Ishikawa (cell line): ENCODE results near the gene CNGA4.

Experiments
- CEBPB ChIP-seq: IDR thresholded peaks from 2 replicates; pipeline ENCODE4 v1.6.1; 2012
- RAD21 ChIP-seq: IDR thresholded peaks from 2 replicates; pipeline ENCODE4 v1.6.1; 2012; ENCODE audit warnings: low read depth
- TF ChIP-seq, protein P1 (sequence below): IDR thresholded peaks from 2 replicates; pipeline ENCODE4 v1.6.1; 2012; ENCODE audit warnings: low read depth, mild to moderate bottlenecking

DNA sequence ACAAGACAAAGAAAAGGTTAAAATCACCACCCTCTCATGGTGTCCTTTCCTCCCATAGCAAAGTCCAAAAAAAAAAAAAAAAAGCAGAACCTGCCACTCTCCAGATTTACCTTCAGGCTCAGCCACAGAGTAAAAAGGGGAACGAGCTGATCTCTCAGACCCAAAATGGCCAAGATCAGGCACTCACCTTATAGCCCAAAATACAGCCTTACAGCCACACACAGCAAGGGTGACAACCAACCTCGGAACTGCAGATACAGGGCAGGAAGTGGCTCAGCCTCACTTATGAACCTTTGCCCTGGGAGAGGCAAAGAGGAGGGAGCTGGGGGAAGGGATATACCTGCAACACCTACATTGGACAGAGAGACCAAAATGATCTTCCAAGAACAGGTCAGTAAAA is 9.0 kb upstream of the CNGA4 start:
- no peak for TF ChIP-seq RAD21
- TF ChIP-seq, protein P1, sequence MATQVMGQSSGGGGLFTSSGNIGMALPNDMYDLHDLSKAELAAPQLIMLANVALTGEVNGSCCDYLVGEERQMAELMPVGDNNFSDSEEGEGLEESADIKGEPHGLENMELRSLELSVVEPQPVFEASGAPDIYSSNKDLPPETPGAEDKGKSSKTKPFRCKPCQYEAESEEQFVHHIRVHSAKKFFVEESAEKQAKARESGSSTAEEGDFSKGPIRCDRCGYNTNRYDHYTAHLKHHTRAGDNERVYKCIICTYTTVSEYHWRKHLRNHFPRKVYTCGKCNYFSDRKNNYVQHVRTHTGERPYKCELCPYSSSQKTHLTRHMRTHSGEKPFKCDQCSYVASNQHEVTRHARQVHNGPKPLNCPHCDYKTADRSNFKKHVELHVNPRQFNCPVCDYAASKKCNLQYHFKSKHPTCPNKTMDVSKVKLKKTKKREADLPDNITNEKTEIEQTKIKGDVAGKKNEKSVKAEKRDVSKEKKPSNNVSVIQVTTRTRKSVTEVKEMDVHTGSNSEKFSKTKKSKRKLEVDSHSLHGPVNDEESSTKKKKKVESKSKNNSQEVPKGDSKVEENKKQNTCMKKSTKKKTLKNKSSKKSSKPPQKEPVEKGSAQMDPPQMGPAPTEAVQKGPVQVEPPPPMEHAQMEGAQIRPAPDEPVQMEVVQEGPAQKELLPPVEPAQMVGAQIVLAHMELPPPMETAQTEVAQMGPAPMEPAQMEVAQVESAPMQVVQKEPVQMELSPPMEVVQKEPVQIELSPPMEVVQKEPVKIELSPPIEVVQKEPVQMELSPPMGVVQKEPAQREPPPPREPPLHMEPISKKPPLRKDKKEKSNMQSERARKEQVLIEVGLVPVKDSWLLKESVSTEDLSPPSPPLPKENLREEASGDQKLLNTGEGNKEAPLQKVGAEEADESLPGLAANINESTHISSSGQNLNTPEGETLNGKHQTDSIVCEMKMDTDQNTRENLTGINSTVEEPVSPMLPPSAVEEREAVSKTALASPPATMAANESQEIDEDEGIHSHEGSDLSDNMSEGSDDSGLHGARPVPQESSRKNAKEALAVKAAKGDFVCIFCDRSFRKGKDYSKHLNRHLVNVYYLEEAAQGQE: no peak
- TF ChIP-seq CEBPB: no peak
